PC-3 (cell line): ENCODE data around the gene SCN10A.

Source experiments
- CTCF ChIP-seq: fragments of 300-600 bp; sonication (generic); conservative IDR thresholded peaks from 2 replicates; pipeline ENCODE4 v1.5.1; 2017; ENCODE audit warnings: antibody characterized with exemption, low read depth, mild to moderate bottlenecking, low read length
- EZH2phosphoT487 ChIP-seq: fragments of 300-600 bp; sonication (generic); IDR thresholded peaks from 2 replicates; pipeline ENCODE4 v1.6.1; 2018; ENCODE audit warnings: mild to moderate bottlenecking, antibody characterized with exemption, low read length, borderline replicate concordance

GRCh38 chr3:38652934-38653333 lies 163.1 kb downstream of the SCN10A start:
- TF ChIP-seq CTCF (no peak), EZH2phosphoT487 (no peak)
